GM21367 (cell line): ENCODE data around the gene CDKN2B-AS1.

Experiments used
- ATAC-seq: cut with Tn5 transposase; IDR thresholded peaks from one replicate; pipeline ENCODE4 v1.9.1; 2021; ENCODE audit not compliant: unreplicated experiment

Gene CDKN2B-AS1

DNA sequence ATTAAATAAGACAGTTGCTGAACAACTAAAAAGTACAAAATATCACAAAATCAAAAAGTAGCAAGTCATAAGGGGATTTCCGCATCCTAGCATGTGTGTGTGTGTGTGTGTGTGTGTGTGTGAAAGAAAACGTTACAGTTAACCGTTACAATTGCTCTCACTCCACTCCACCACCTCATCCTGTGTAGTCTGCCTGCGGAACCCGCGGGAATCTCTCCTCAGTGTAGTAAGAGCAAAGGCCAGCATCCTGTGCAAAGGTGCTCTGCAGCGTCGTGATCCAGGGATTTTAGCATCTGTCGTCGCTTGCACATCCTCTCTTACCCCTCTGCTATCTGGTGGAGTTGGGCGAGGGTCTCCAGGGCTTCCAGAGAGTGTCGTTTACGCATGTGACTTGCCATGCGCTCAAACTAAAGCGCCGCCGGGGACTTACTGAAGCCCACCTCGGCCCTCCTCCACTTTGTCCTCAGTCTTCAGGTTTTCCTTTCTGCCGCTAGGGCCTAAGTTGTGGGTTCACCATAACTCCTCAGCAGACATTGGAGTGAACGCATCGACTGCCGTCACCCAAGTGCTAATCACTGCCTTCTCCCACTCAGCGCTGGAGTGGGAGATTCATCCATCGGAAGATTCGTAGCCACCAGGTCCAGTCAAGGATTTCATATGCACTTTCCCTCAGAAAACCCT lies 10.6 kb downstream of the CDKN2B-AS1 start:
- ATAC-seq, result no peak

DNA sequence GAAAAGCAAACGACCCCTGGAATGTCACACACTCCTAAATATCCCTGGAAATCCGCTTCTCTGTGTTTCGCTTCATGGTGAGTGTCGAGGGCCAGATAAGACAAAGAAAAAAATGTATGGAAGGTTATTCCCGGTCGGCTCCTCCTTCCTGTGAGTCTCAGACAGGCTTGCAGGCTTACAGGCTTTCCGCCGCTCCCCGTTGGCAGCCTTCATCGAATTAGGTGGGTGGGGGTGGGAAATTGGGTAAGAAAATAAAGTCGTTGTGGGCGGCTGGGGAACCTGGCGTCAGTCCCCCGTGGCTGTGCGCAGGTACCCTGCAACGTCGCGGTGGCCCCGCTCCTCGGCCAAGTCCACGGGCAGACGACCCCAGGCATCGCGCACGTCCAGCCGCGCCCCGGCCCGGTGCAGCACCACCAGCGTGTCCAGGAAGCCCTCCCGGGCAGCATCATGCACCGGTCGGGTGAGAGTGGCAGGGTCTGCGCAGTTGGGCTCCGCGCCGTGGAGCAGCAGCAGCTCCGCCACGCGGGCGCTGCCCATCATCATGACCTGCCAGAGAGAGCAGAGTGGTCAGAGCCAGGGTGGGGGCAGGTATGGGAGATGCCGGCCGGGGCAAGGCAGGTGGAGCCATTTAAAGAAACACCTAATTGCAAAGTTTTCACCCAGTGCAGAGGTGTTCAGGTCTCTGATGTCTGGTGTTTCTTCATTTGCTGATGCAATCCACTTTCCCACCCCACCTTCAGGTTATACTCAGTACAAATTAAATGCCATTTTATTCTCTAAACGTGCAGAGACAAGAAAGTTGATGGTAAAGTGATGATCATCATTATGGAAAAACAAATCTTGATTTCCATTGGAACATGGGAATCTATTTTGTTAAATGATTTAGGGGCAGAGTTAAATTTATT lies 11.4 kb downstream of the CDKN2B-AS1 start:
- no peak for ATAC-seq

DNA sequence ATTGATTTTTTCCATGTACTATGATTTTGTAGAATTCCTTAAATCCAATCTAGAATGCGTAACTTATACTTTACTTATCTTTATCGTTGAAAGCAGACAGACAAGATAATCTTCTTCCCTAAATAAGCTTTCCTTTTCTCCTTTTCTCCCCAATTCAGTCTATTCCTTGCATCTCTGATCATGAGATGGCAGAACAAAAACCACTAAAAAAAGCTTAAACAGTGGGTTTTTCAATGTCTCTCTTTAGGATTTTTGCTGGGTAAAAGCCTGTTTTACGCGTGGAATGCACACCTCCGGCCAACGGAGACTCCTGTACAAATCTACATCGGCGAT lies 13.8 kb downstream of the CDKN2B-AS1 start:
- ATAC-seq, result no peak

DNA sequence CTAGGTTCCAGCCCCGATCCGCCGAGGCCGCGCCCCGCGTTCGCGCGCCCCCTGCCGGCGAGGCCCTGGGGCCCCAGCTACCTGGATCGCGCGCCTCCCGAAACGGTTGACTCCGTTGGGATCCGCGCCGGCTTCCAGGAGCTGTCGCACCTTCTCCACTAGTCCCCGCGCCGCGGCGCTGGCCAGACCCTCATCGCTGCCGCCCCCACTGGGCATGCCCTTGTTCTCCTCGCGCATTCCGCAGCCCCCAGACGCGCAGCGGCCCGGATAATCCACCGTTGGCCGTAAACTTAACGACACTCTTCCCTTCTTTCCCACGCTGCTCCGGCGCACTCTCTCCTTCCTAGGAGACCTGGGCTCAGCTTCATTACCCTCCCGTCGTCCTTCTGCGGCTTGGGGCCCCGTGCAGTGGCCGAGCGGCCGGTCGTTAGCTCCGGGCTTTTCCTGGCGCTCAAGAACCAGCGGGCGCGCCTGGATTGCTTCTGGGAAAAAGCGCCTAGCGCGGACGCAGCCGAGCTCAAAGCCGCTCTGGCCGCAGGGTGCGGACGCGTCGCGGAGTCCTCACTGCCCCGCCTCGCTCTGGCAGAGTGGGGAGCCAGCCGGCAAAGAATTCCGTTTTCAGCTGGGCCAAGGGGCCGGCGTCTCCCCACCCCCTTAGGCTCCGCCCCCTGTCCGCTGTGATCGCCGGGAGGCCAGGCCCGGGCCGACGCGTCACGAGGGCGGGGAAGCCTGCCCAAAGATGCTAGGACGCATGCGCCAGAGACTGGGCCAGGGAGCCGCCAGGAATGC lies 14.3 kb downstream of the CDKN2B-AS1 start, which contains the start of gene CDKN2B:
Gene CDKN2B, minus strand, starts transcription at position 589 of the 789 bp plus-strand sequence. Its CDS starts 352 bp downstream, at position 237.
- ATAC-seq, result peak; percentile 90

DNA sequence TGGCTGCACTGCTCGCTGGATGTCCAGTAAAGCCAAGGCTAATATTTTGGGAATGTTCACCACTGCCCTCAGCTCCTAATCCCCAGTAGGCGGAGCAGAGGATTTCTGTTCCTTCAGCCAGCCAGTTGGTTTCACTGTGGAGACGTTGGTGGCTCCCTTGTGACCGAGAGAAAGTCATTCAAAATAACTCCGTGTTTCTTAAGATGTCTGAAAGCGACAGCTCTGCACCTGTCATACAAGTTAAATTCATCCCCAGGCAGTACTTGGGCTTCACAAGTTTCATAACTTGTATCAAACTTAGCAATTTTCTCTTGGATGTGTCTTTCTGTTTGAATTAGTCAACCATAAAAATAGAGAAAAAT lies 14.9 kb downstream of the CDKN2B-AS1 start:
- peak; percentile 37 for ATAC-seq

DNA sequence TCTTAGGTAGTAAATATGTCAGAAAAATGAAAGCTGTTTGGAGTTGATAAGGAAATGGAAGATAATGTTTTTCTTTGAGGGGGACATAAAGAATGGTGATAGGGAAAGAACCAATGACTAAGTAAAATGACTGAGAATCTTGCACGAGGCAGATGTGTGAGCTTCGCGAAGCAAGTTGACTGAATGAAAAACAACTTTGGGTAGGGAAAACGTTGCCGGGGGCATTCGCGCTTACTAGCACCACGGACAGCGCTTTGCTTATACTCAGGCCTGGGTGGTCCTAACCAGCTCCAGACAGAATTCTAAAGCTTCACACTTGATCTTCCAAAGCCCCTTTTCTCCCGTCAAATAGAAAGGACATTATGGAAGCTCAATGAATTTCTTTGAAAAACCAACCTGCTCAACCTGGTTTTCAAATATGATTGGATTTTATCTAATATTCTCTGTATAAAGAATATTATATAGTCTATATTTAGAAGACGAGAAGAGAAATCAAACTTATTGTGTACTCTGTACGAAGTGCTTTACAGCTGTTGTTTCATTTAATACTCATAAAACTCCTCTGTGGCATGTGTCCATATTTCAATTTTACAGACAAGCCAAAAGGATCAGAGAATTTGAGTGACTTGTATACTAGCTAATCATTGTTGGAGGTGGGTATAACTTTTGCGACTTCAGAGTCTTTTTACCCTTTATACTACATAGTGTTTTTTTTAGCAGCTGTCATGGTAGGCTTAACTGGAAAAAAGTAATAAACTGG lies 16.5 kb downstream of the CDKN2B-AS1 start:
- no peak for ATAC-seq

DNA sequence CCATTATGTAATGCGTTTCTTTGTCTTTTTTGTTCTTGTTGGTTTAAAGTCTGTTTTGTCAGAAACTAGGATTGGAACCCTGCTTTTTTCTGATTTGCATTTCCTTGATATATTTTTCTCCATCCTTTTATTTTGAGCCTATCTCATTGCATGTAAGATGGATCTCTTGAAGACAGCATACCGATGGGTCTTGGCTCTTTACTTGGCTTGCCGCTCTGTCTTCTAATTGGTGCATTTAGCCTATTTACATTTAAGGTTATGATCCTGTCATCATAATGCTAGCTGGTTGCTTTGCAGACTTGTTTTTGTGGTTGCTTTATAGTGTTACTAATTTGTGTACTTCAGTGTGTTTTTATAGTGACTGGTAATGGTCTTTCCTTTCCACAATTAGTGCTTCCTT lies 27.8 kb downstream of the CDKN2B-AS1 start:
- no peak for ATAC-seq

DNA sequence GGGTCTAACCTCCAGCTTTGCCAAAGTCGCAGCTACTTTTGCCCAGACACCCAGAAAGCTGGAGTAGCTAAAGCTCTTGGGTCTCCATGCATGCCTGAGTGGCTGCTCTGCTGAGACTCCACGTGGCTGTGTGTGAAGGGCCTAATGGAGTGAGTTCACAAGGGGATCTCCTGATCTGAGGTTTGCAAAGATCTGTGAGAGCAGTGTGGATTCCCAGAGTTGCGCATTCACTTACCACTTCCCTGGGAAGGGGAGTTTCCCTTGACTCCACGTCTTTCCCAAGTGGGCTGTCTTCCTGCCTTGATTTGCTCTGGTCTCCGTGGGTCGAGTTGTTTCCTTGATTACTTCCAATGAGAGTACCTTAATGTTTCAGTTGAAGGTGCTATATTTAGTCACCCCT lies 32.1 kb downstream of the CDKN2B-AS1 start:
- no peak for ATAC-seq

DNA sequence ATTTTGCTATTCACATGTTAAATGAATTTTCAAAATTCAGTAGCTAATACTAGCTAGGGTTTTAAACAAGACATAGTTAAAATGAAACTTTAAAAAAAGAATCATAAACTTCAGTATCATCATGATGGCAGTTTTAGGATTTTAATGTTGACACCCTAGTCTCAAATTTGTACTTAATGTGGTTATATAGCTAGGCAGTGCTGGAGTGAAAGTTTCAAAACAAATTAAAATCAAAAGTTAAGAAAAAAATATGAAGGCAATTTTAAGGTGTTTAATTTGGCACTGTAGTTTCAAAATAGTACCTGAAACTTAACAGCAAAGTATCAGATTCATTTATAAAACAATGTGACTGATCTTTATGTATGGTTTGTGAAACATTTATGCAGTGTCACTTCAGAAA lies 33.8 kb downstream of the CDKN2B-AS1 start:
- no peak for ATAC-seq

DNA sequence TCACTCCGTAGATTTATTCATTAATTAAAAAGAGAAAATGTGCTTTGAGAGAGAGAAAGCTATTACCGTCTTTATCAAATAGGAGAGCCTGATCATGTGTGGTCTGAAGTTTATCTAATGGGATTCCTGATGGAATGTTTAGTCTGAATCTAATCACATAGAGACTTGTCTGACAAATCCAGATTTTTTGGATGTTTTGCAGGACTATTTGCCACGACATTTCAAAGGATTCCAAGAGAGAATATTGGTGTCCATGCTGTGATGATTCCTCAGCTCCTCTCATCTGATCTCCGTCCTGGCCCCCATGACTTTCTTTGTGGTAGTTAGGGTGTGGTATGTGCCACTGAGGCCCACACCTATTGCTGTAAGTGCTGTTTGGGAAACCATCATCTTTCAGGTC lies 34.6 kb downstream of the CDKN2B-AS1 start:
- no peak for ATAC-seq

DNA sequence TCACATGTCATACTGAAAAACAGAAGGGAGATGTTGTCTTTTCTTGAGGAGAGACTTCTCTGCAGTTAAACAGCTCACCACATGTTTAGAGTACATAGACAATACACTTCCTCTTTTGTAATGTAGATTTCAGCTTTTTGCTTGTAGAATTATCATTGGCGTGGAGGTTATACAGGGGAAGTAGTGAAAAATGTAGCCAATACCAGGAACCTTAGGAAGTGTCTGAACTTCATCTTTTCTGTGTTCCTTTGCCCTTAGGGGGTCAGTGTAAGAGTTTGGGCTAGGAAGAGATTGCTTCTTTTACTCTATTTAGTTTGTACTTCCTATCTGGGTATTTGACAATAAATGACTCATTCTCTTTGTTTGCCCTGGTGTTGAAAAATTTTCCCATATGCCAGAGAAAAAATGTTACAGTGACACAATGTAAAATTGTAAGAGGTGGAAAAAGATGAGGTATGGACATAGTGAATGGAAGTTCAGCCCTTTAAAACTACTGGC lies 35.6 kb downstream of the CDKN2B-AS1 start:
- ATAC-seq, result peak; percentile 92

DNA sequence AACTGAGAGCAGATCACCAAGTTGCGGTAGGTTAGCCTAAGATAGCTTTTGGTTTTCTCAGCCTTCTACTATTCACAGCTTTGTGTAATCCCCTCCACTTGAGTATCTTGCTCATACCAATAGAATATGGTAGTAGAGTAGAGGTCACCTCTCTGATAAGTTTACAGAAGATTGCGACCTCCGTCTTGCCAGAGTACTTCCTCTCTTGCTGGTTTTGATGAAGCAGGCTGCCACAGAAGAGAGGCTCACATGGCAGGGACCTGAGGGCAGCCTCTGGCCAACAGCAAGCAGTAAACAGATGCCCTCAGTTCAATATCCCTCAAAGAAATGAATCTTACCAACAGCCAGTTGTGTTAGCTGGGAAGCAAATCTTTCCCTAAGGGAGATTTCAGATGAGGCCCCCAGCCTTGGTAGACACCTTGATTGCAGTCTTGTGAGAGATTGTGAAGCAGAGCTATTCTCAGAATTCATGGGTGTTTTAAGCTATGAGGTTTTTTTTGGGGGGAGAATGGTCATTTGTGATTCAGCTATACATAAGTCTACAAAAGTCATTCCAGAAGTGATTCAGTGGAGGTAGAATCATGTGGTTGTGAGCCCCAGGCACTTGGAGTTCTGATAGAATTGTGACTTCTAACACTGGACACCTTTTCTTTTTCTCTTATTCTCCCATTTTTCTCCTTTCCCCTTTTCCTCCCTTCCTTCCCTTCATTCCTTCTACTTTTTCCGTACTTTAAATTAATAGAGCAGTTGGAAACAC lies 37.2 kb downstream of the CDKN2B-AS1 start:
- no peak for ATAC-seq

DNA sequence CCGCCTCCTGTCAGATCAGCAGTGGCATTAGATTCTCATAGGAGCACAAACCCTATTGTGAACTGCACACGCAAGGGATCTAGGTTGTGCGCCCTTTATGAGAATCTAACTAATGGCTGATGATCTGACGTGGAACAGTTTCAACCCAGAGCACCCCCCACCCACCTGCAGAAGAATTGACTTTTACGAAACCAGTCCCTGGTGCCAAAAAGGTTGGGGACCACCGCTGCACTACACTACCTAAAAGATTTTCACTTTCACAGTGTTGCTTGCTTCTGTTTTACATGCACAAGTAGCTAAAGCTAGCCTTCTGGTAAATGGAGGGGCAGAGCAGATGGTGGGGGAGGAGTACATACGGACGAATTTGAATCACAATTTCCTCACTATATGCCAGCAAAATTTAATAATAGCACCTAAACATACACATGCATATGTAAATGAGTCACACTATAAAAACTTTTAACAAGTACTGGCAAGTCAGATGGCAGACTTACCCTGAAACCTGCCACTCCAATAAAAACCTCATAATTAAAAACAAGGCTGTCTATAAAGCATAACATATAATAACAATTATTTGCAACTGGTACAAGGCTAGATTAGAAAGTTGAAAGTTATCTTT lies 38.5 kb downstream of the CDKN2B-AS1 start:
- no peak for ATAC-seq

DNA sequence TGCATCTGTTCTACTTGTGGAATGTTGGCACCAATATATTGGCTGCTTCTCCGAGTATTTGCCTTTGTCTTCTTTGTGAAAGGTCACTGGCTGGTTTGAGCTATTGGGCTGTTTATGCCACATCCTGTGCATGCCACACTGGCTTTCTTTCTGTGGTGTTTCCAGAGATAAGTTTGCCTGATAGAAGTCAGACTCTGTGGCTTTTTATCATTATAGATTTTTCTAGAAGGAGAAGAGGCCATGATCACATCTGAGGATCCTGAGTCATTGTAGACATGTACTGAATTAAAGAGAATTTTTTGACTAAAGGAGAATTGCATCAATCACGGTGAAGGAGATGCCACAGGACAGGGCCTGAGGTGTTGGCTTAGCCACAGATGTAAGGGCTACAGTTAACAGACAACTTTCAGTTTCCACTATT lies 41.0 kb downstream of the CDKN2B-AS1 start:
- no peak for ATAC-seq

DNA sequence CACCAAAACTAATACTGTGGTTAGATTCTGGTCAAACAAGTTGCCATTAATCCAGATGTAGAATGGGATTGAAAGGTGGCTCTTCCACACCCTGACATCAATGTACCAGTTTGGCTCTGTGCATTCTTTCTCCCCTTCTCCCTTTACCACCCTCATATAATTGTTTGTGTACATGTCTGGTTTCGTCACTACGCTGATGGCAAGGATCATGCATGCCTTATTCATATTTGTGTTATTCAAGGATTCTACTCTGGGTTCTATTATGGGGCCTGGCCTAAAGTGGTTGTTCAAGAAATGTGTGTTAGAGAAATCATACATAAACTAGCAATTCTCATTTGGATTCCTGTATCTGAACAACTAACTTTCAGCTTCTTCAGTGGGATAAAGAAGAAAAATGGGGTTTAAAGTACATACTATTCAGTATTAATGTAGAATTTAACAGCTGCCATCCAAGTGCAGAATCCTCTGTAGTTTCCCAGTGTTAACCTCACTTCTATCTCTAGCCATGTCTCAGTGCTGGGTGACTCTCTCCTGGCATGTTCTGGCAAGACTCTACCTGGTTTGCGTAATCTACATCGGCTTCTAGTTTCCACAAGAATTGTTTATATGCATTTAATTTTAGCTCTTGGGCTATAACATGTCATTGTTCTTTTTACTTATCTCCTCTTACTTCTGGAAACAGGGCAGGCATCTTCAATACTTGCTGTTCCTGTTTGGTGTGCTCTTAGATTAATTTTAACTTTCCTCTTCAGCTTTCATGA lies 42.5 kb downstream of the CDKN2B-AS1 start:
- ATAC-seq, result no peak

DNA sequence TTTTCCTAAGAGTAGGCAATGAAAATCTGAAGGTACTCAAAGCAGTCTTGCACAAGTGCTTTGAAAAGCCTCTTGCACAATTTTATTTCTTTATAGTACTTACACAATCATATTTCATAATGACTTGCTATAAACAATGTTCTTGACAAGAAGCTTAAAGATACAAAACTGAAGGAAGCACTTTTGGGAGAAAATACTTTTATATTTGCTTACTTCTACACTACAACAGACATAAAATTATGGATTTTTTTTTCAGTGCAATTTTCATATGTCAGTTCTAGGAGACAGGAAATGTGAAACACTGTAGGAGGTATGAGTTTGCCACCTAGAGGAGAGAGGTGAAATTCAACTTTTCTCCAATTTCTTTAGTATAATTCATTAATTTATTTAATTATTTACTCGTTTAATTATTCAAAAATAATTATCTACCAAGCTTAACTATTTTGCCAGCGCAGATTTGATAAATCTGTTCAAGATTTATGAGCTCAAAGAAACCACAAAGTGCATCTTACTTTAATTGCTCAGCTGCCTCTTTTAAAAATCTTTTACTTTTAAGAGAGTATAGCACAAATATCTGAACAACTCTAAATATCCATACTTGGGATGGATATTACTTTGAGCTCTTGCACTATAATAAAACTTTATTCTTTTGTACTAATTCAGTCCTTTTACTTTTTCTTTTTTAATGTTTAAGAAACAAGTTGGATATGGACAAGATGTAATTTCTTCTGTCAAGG lies 43.5 kb downstream of the CDKN2B-AS1 start:
- no peak for ATAC-seq

DNA sequence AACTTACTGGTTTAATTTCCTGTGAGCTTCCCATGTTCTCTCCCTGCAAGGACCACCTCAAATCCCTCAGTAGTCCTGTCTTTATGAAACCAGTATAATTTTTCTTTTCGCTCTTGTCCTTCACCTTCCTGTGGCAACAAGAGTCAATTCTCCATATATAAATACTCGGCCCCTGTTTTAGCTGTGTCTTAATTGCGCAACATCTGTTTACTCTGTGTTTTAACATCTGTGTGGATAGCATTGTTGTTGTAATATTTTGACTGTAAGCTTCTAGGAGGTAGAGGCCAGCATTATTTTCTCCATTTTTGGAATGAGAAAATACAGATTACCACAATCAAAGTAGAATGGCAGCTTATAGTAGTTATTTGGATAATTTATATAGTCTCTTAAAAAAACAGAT lies 44.7 kb downstream of the CDKN2B-AS1 start:
- no peak for ATAC-seq

DNA sequence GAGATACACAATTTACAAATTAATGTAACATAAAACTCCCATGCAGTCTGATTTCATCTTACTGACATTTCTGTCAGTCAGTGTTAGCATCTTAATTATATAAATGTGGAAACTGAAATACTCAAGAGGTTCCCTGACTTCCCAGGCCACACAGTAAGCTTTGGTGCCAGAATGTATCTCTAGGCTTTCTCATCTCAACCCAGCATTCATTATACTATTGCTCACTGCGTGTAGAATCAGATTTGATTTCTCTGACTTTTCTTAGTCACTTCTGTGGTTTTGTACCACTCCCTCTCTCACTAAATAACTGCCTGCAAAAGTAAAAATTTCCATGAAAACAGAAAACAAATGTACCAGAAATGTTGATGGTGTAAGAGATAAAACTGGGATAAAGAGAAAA lies 46.2 kb downstream of the CDKN2B-AS1 start:
- ATAC-seq, result no peak
